GM12801 (cell line): ENCODE data around the gene CSN1S1.

Source experiments
- TF ChIP-seq, protein P1 (sequence below): IDR thresholded peaks from one replicate; pipeline ENCODE4 v1.5.1; 2011; ENCODE audit warnings: control low read depth; ENCODE audit not compliant: insufficient read length; ENCODE audit errors: extremely low read depth

The CSN1S1 gene

GRCh38 chr4:69930768-69931167 lies at the start of gene CSN1S1:
CSN1S1 (plus strand) TSS chr4:69931068; CDS start chr4:69932556, 1,488 bp downstream.
- TF ChIP-seq, protein P1, sequence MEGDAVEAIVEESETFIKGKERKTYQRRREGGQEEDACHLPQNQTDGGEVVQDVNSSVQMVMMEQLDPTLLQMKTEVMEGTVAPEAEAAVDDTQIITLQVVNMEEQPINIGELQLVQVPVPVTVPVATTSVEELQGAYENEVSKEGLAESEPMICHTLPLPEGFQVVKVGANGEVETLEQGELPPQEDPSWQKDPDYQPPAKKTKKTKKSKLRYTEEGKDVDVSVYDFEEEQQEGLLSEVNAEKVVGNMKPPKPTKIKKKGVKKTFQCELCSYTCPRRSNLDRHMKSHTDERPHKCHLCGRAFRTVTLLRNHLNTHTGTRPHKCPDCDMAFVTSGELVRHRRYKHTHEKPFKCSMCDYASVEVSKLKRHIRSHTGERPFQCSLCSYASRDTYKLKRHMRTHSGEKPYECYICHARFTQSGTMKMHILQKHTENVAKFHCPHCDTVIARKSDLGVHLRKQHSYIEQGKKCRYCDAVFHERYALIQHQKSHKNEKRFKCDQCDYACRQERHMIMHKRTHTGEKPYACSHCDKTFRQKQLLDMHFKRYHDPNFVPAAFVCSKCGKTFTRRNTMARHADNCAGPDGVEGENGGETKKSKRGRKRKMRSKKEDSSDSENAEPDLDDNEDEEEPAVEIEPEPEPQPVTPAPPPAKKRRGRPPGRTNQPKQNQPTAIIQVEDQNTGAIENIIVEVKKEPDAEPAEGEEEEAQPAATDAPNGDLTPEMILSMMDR, result no peak

DNA sequence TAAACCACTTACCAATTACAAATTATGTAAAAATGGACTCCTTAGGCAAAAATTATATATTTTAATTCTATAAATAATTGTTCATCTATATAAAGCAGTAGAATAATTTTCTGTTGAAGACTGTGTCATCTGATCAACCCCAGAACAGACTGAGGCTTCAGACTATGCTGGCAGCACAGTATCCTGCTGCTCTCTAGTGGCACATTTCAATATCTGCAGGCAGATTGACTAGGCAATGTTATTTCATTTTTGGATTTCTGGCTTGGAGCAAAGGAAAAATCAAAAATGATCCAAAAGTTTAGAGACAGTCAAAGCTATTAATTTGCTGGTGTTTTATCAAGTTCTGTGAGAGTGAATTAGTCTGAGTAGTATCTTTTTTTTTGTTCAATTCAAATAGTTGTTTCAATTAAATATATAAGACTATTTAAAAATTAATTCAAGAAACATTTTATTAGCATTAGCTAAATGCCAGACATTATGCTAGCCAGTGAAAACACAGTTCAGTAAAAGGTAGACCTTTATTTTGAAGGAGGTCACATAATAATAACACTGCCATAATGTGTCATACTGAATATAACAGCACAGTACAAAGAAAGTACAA lies 49.6 kb upstream of the CSN1S1 start:
- TF ChIP-seq, protein P1, result no peak

DNA sequence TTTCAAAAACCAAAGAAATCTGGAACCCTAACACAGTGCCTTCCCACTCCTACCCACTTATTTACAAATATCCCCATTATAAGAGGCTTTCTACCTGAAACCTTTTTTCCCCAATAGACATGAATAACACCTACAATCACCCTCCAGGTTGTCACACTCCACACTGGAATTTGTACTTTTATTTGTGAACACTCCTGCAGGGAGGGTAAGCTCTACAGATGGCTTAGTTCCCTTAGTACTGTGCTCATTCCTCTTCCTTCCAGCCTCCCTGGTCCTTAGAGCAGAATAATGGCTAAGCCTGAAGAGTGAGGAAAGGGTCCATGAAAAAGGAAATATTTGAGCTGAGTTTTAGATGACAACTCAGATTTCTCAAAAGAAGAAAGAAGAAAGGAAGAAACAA lies 48.7 kb upstream of the CSN1S1 start:
- TF ChIP-seq, protein P1, result no peak

DNA sequence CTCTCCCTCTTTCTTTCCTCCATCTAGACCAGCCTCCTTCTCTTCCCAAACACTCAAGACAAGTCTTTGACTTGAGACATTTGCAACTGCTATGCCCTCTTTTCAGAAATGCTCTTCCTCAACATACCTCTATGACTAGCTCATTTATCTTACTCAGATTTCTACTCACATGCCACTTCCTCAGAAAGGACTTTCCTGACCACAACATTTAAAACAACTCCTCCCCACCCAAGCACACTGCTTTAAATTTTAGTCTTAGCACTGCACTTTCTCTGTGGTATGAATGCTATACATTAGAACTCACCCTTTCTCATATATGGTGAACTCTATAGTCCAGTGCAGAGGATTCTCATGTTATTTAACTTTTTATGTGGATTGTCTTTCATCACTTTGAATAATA lies 42.5 kb upstream of the CSN1S1 start:
- TF ChIP-seq, protein P1, result no peak

- TF ChIP-seq, protein P1, result no peak
Observed at GRCh38 chr4:69894186-69894585, 36.7 kb upstream of the CSN1S1 start.

GRCh38 chr4:69894721-69895120 lies 36.1 kb upstream of the CSN1S1 start:
- TF ChIP-seq, protein P1, result no peak

DNA sequence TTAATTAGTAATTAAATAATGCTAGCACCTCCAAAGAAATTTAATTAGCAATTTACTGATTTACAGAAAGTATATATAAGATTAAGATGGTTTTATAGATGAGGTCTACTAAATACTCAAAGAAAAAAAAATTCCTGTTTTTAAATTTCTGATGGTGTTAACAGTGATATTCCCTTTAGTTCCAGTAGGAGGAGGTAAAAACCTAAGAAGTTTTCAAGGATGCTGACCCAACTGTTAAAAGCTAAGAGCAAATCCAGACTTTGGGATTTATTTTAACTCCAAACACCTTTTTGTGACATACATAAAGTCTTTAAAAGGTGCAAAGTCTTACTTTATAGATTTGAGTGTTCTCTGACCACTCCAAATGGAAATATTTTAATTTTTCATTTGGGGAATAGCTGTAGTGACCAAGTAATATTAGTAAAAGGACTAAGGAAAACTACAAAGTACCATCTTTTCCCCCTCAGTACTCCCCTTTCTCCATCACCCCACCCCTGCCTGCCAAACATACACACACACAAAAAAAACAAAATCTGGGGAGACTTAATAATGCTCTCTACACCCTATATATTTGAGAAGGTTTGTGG lies 34.2 kb upstream of the CSN1S1 start:
- TF ChIP-seq, protein P1, result no peak

GRCh38 chr4:69907151-69907550 lies 23.7 kb upstream of the CSN1S1 start:
- TF ChIP-seq, protein P1, result no peak
